Keratinocyte (primary cell): ENCODE data around the gene HMCN2. TPM values are rescaled to one million over a fixed set of nuclear protein-coding genes. Genes with fewer than 3 reads are reported as not detected.
"Not testable (repeated sequence)": the region's sequence is repeated elsewhere in the genome, so short reads cannot be mapped to it uniquely, and the experiment has no call there.

Source experiments
- DNase-seq: peaks from one replicate; pipeline ENCODE4 v3.0.0-alpha.2; 2011; ENCODE audit warnings: low read depth, missing footprints, low spot score
- FAIRE-seq: peaks from 2 replicates; lab custom pipeline; 2011; peaks lifted over from hg19 to GRCh38; lab: Jason Lieb, UNC
- H2AFZ ChIP-seq: 2 replicates; pipeline ENCODE4 v1.6.0; 2012; ENCODE audit warnings: low read length, control low read depth, inconsistent platforms; ENCODE audit not compliant: control insufficient read depth
- H3K27ac ChIP-seq: 2 replicates; pipeline ENCODE4 v1.5.1; 2011; ENCODE audit warnings: low read length; ENCODE audit not compliant: control insufficient read depth, insufficient read depth
- H3K27me3 ChIP-seq: 3 replicates; pipeline ENCODE4 v1.6.0; 2011; ENCODE audit warnings: low read length; ENCODE audit not compliant: control insufficient read depth, insufficient read depth; ENCODE audit errors: extremely low read depth
- H3K36me3 ChIP-seq, 2 experiments: 2 replicates in 1 of 2; 3 replicates in 1 of 2; pipeline ENCODE4 v1.5.1; 2011; ENCODE audit warnings: low read length in 2 of 2, mild to moderate bottlenecking in 1 of 2; ENCODE audit not compliant: control insufficient read depth in 2 of 2, insufficient read depth in 2 of 2; ENCODE audit errors: extremely low read depth in 1 of 2
- H3K4me1 ChIP-seq: 3 replicates; pipeline ENCODE4 v1.5.1; 2011; ENCODE audit warnings: low read length; ENCODE audit not compliant: control insufficient read depth, insufficient read depth; ENCODE audit errors: extremely low read depth
- H3K4me2 ChIP-seq: 3 replicates; pipeline ENCODE4 v1.6.0; 2011; ENCODE audit warnings: low read depth, low read length; ENCODE audit not compliant: control insufficient read depth, insufficient read depth; ENCODE audit errors: extremely low read depth
- H3K4me3 ChIP-seq, 3 experiments: fragments of 200-600 bp in 1 of 3; sonication (generic) in 1 of 3; 2 replicates in 2 of 3; 3 replicates in 1 of 3; pipeline ENCODE4 v1.5.1; 2011 to 2016; ENCODE audit warnings: low read length in 3 of 3, mild to moderate bottlenecking in 3 of 3, control low read depth in 2 of 3, inconsistent platforms in 1 of 3, low read depth in 1 of 3, mixed read lengths in 1 of 3, mixed run types in 1 of 3, moderate library complexity in 1 of 3; ENCODE audit not compliant: control insufficient read depth in 2 of 3, insufficient read depth in 2 of 3; ENCODE audit errors: extremely low read depth in 1 of 3
- H3K79me2 ChIP-seq: 2 replicates; pipeline ENCODE4 v1.6.0; 2012; ENCODE audit warnings: low read length; ENCODE audit not compliant: control insufficient read depth, insufficient read depth
- H3K9ac ChIP-seq: 3 replicates; pipeline ENCODE4 v1.6.0; 2011; ENCODE audit warnings: low read length; ENCODE audit not compliant: control insufficient read depth, insufficient read depth; ENCODE audit errors: extremely low read depth
- H3K9me1 ChIP-seq: 3 replicates; pipeline ENCODE4 v1.6.0; 2011; ENCODE audit warnings: low read length; ENCODE audit not compliant: control insufficient read depth, insufficient read depth; ENCODE audit errors: extremely low read depth
- H3K9me3 ChIP-seq: 2 replicates; pipeline ENCODE4 v1.5.1; 2012; ENCODE audit warnings: low read depth, low read length; ENCODE audit not compliant: control insufficient read depth
- H4K20me1 ChIP-seq: 3 replicates; pipeline ENCODE4 v1.6.0; 2011; ENCODE audit warnings: low read length; ENCODE audit not compliant: control insufficient read depth, insufficient read depth; ENCODE audit errors: extremely low read depth
- EZH2 ChIP-seq: IDR thresholded peaks from one replicate; pipeline ENCODE4 v1.6.1; 2012; ENCODE audit warnings: inconsistent platforms, mild to moderate bottlenecking, low read length, moderate library complexity
- dilution Hi-C: fragments of 300-500 bp; cut with MboI; formaldehyde crosslinking; loops from one replicate; pipeline ENCODE4 v1.7.0; 2020; ENCODE audit warnings: low sequenced_read_pairs; ENCODE audit not compliant: extremely low pct_ligation_motif_present
- polyA plus RNA-seq, 5 experiments: library from polyadenylated mRNA; depleted of rRNA in 3 of 5; stranded (reverse) in 3 of 5; stranded (forward) in 1 of 5; unstranded in 1 of 5; fragments of >200 nt; gene quantifications; 1 replicate in 1 of 5; 2 replicates in 3 of 5; 3 replicates in 1 of 5; pipeline versions ENCODE4 v1.2.1 to v1.2.3, GENCODE V29; 2011 to 2012; ENCODE audit warnings: missing spikeins in 2 of 5, low read depth in 1 of 5, low replicate concordance in 1 of 5
- TF ChIP-seq, protein P1 (sequence below), 3 experiments: IDR thresholded peaks in 1 of 3; conservative IDR thresholded peaks in 1 of 3; optimal IDR thresholded peaks in 1 of 3; 2 replicates in 2 of 3; 3 replicates in 1 of 3; pipeline versions ENCODE3 to v1.5.1; 2011; ENCODE audit warnings: low read length in 3 of 3, mild to moderate bottlenecking in 3 of 3, moderate library complexity in 2 of 3, control low read depth in 1 of 3, inconsistent platforms in 1 of 3; ENCODE audit not compliant: insufficient read depth in 2 of 3; ENCODE audit errors: extremely low read depth in 1 of 3

Gene HMCN2
- polyA plus RNA-seq, 1 donor (not counting 4 experiments of a cell fraction or from before 2014, with no cell fraction given) = not detected

DNA sequence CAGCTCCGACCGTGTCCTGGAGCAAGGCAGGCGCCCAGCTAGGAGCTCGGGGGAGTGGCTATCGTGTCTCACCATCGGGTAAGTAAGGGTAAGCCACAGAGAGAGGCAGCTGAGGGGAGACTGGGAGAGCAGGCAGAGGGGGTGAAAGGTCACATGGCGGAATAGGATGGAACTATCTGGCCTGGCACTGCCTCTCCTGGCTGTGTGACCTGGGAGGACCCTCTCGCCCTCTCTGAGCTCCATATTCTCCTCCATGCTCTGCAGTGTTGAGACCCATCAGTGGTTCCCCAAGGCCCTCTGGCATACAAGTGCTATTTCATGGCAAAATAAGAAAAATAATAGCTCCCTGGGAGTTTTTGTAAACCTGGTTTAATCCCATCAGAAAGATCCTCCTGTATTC is 135.3 kb downstream of the HMCN2 start:
- FAIRE-seq (no peak), DNase-seq (no peak)
- Histone ChIP-seq H3K9ac (no peak overlapping the region), H3K79me2 (no peaks in the 10 kb centered on the region), H3K4me1 (no peaks in the 10 kb centered on the region), H3K36me3 (no peaks in the 10 kb centered on the region), H3K4me2 (no peak overlapping the region), H3K9me1 (no peaks in the 10 kb centered on the region), H2AFZ (no peak overlapping the region), H3K27me3 (peaks cover 8% of the 10 kb centered on the region), H3K9me3 (no peaks in the 10 kb centered on the region), H3K4me3 (no peak overlapping the region), H3K27ac (no peak overlapping the region), H4K20me1 (no peaks in the 10 kb centered on the region)
- dilution Hi-C loops = no loop called here
- TF ChIP-seq, protein P1, sequence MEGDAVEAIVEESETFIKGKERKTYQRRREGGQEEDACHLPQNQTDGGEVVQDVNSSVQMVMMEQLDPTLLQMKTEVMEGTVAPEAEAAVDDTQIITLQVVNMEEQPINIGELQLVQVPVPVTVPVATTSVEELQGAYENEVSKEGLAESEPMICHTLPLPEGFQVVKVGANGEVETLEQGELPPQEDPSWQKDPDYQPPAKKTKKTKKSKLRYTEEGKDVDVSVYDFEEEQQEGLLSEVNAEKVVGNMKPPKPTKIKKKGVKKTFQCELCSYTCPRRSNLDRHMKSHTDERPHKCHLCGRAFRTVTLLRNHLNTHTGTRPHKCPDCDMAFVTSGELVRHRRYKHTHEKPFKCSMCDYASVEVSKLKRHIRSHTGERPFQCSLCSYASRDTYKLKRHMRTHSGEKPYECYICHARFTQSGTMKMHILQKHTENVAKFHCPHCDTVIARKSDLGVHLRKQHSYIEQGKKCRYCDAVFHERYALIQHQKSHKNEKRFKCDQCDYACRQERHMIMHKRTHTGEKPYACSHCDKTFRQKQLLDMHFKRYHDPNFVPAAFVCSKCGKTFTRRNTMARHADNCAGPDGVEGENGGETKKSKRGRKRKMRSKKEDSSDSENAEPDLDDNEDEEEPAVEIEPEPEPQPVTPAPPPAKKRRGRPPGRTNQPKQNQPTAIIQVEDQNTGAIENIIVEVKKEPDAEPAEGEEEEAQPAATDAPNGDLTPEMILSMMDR (optimal IDR thresholded peaks at IDR 0.05 in 1 of 3, IDR thresholded peaks at IDR 0.05 in 1 of 3, conservative IDR thresholded peaks at IDR 0.05 in 1 of 3; ENCODE audit: extremely low read depth in 1 of 3, insufficient read depth in 2 of 3, low read length in 3 of 3) = no peak

DNA sequence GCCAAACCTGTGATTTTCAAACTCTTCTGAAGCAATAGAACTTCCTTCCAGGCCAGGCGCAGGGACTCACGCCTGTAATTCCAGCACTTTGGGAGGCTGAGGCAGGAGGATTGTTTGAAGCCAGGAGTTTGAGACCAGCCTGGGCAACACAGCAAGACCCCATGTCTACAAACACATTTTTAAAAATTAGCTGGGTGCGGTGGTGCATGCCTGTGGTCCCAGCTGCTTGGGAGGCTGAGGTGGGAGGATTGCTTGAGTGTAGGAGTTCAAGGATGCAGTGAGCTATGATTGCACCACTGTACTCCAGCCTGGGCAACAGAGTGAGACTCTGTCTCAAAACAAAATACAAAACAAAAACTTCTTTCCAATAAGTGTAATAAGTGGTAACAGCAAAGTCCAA is 136.2 kb downstream of the HMCN2 start:
- FAIRE-seq, H3K4me3 ChIP-seq: not testable (repeated sequence)

DNA sequence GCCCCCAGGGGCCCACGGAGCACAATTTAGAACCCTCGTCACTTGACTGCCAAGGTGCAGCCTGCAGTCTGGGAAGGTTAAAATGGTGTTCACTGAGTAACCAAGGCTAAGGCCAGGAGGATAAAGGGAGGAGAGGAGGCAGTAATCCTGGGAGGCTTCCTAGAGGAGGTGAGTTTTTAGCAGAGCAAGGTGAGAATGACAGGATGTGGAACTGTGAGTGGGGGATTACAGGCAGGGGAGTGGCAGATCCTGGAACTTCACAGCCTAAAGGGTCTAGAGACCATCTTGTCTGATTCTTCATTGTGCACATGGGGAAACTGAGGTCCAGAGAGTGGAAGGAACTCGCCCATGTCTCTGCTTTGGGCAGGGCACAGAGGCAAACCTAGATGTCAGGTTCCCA is 136.7 kb downstream of the HMCN2 start:
- no peak for DNase-seq
- dilution Hi-C loops = no loop called here
- no peak for TF ChIP-seq EZH2
- TF ChIP-seq, protein P1 (optimal IDR thresholded peaks at IDR 0.05 in 1 of 3, IDR thresholded peaks at IDR 0.05 in 1 of 3, conservative IDR thresholded peaks at IDR 0.05 in 1 of 3; ENCODE audit: extremely low read depth in 1 of 3, insufficient read depth in 2 of 3, low read length in 3 of 3) = no peak

More for the DNA sequence above, 136.2 kb downstream of the HMCN2 start:
- H4K20me1 ChIP-seq, H3K4me1 ChIP-seq, H2AFZ ChIP-seq, H3K36me3 ChIP-seq, H3K9me1 ChIP-seq, H3K4me2 ChIP-seq, H3K9ac ChIP-seq, DNase-seq, dilution Hi-C loops, H3K79me2 ChIP-seq, H3K9me3 ChIP-seq, H3K27ac ChIP-seq, H3K27me3 ChIP-seq: not testable (repeated sequence)

More for the DNA sequence above, 136.7 kb downstream of the HMCN2 start:
- FAIRE-seq = no peak
- Histone ChIP-seq H2AFZ (no peak overlapping the region), H3K9me3 (no peaks in the 10 kb centered on the region), H4K20me1 (no peaks in the 10 kb centered on the region), H3K27me3 (peaks cover 8% of the 10 kb centered on the region), H3K9me1 (no peaks in the 10 kb centered on the region), H3K4me1 (no peaks in the 10 kb centered on the region), H3K4me2 (no peak overlapping the region), H3K9ac (no peak overlapping the region), H3K27ac (no peak overlapping the region), H3K4me3 (no peak overlapping the region), H3K36me3 (no peaks in the 10 kb centered on the region), H3K79me2 (no peaks in the 10 kb centered on the region)
